Fibroblast of lung (primary cell): Measurements from ENCODE around the gene KRTAP4-7.

Experiments used
- CTCF ChIP-seq, 2 donors: IDR thresholded peaks in 1 of 2; conservative IDR thresholded peaks in 1 of 2; 1 replicate in 1 of 2; 2 replicates in 1 of 2; pipeline ENCODE4 v1.5.1; 2011 to 2012; ENCODE audit warnings: low read length in 2 of 2, control low read depth in 1 of 2, inconsistent platforms in 1 of 2, low read depth in 1 of 2, mild to moderate bottlenecking in 1 of 2
- EZH2 ChIP-seq: IDR thresholded peaks from 2 replicates; pipeline ENCODE4 v1.5.1; 2012; ENCODE audit warnings: low read length, control low read depth, mild to moderate bottlenecking; ENCODE audit errors: missing control alignments

GRCh38 chr17:41118721-41119120 is 34.8 kb downstream of the KRTAP4-7 start:
- TF ChIP-seq CTCF (conservative IDR thresholded peaks at IDR 0.05 in 1 of 2, IDR thresholded peaks at IDR 0.05 in 1 of 2; ENCODE audit: low read depth in 1 of 2, low read length in 2 of 2): no peak
- TF ChIP-seq EZH2: no peak
